Measurements from ENCODE around the gene ADD1. TPM values are rescaled to one million over a fixed set of nuclear protein-coding genes. Genes with fewer than 3 reads are reported as not detected.

ADD1 gene
- total and polyA plus RNA-seq, 2 donors from 2014 or later, result 232 to 313 TPM

DNA sequence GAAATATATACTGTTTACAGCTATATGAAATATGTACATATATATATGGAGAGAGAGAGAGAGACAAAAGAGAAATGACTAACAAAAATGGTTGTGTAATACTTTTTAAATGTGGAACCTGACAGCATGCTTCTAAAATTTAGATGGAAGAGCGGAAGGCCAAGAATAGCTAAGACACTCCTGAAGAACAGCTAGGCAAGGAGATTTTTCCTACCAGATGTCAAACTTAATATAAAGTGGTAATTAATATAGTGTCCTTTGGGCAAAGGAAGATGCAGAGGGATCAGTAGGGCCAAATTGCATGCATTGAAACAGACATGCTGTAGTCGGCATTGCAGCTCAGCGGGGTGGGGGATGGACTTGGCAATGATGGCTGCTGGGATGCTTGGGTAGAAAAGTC is 45.2 kb downstream of the ADD1 start:
- Histone ChIP-seq H3K27ac (ENCODE audit: low read depth in 2 of 2, low read length in 2 of 2) (no peak overlapping the region), H3K4me3 (ENCODE audit: low read length in 3 of 3) (no peak overlapping the region), H3K36me3 (ENCODE audit: control insufficient read depth in 2 of 3, insufficient read depth in 3 of 3, low read length in 3 of 3) (peaks cover 5 to 29% (median 24%) of the 10 kb centered on the region in 3 donors), H3K9ac (ENCODE audit: low read length in 3 of 3) (no peak overlapping the region), H3K4me1 (ENCODE audit: control insufficient read depth in 2 of 3, insufficient read depth in 2 of 3, low read depth in 1 of 3, low read length in 3 of 3) (no peaks in the 10 kb centered on the region), H3K27me3 (ENCODE audit: control insufficient read depth, insufficient read depth, low read length) (no peaks in the 10 kb centered on the region), H3K9me3 (ENCODE audit: control insufficient read depth in 2 of 3, insufficient read depth in 1 of 3, low read length in 3 of 3) (no peaks in the 10 kb centered on the region)
- TF ChIP-seq, protein P1, sequence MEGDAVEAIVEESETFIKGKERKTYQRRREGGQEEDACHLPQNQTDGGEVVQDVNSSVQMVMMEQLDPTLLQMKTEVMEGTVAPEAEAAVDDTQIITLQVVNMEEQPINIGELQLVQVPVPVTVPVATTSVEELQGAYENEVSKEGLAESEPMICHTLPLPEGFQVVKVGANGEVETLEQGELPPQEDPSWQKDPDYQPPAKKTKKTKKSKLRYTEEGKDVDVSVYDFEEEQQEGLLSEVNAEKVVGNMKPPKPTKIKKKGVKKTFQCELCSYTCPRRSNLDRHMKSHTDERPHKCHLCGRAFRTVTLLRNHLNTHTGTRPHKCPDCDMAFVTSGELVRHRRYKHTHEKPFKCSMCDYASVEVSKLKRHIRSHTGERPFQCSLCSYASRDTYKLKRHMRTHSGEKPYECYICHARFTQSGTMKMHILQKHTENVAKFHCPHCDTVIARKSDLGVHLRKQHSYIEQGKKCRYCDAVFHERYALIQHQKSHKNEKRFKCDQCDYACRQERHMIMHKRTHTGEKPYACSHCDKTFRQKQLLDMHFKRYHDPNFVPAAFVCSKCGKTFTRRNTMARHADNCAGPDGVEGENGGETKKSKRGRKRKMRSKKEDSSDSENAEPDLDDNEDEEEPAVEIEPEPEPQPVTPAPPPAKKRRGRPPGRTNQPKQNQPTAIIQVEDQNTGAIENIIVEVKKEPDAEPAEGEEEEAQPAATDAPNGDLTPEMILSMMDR (IDR thresholded peaks at IDR 0.05; ENCODE audit: borderline replicate concordance, extremely low read depth, insufficient read depth), result no peak
- intact Hi-C loops (cut with DNase I), result no loop called here
- peak in 1 of 5 donors; percentile 26 for DNase-seq
- no peak for FAIRE-seq

GRCh38 chr4:2891294-2891693 is 47.6 kb downstream of the ADD1 start:
- Histone ChIP-seq H3K27me3 (ENCODE audit: control insufficient read depth, insufficient read depth, low read length) (no peaks in the 10 kb centered on the region), H3K27ac (ENCODE audit: low read depth in 2 of 2, low read length in 2 of 2) (no peak overlapping the region), H3K4me1 (ENCODE audit: control insufficient read depth in 2 of 3, insufficient read depth in 2 of 3, low read depth in 1 of 3, low read length in 3 of 3) (no peaks in the 10 kb centered on the region), H3K9me3 (ENCODE audit: control insufficient read depth in 2 of 3, insufficient read depth in 1 of 3, low read length in 3 of 3) (no peaks in the 10 kb centered on the region), H3K4me3 (ENCODE audit: low read length in 3 of 3) (no peak overlapping the region), H3K9ac (ENCODE audit: low read length in 3 of 3) (no peak overlapping the region), H3K36me3 (ENCODE audit: control insufficient read depth in 2 of 3, insufficient read depth in 3 of 3, low read length in 3 of 3) (peaks cover 0 to 24% (median 9%) of the 10 kb centered on the region in 3 donors)
- FAIRE-seq (no peak), DNase-seq (peak in 2 of 5 donors; percentile 14 to 20)
- intact Hi-C loops (cut with DNase I), result no loop called here
- TF ChIP-seq, protein P1 (IDR thresholded peaks at IDR 0.05; ENCODE audit: borderline replicate concordance, extremely low read depth, insufficient read depth), result no peak

DNA sequence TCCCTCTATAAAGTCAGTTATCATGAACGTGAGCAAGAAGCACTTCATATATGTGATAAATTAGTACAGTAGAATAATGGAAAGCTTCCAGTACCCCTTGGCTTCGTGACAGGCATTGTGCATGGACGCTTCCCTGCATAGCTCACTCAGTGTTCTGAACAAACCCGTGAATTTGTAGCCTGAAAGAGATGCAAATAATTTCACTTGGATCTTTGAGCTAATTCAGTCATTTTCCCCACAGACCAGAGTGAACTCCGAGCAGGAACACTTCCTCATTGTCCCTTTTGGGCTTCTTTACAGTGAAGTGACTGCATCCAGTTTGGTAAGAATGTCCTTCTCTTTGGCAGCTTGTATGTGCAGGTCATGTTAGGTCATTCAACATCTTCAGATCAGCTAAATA is 50.1 kb downstream of the ADD1 start:
- H3K4me3 ChIP-seq (ENCODE audit: low read length in 3 of 3), result no peak overlapping the region
- intact Hi-C loops (cut with DNase I), result no loop called here
- no peak overlapping the region for H3K27ac ChIP-seq (ENCODE audit: low read depth in 2 of 2, low read length in 2 of 2)
- no peaks in the 10 kb centered on the region for H3K4me1 ChIP-seq (ENCODE audit: control insufficient read depth in 2 of 3, insufficient read depth in 2 of 3, low read depth in 1 of 3, low read length in 3 of 3)
- FAIRE-seq (no peak), DNase-seq (no peak)
- H3K9me3 ChIP-seq (ENCODE audit: control insufficient read depth in 2 of 3, insufficient read depth in 1 of 3, low read length in 3 of 3), result no peaks in the 10 kb centered on the region
- peaks cover 0 to 37% (median 10%) of the 10 kb centered on the region in 3 donors for H3K36me3 ChIP-seq (ENCODE audit: control insufficient read depth in 2 of 3, insufficient read depth in 3 of 3, low read length in 3 of 3)
- no peak overlapping the region for H3K9ac ChIP-seq (ENCODE audit: low read length in 3 of 3)
- TF ChIP-seq, protein P1 (IDR thresholded peaks at IDR 0.05; ENCODE audit: borderline replicate concordance, extremely low read depth, insufficient read depth), result no peak
- no peaks in the 10 kb centered on the region for H3K27me3 ChIP-seq (ENCODE audit: control insufficient read depth, insufficient read depth, low read length)

DNA sequence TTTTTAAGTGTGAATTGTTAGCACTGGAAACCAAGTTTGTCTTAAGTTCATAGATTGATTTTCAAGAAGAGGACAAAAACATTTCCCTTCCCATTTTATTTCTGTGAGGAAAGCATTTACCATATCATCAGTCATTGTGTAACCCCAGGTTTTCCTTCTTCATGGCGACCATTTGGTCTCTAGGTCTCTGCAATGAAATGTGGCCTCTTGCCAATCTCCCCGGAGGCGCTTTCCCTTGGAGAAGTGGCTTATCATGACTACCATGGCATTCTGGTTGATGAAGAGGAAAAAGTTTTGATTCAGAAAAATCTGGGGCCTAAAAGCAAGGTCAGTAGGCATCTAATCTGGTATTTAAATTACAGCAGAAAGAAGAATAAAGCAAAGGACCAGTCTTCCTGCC is 54.4 kb downstream of the ADD1 start:
- peaks cover 13 to 71% (median 35%) of the 10 kb centered on the region in 3 donors for H3K36me3 ChIP-seq (ENCODE audit: control insufficient read depth in 2 of 3, insufficient read depth in 3 of 3, low read length in 3 of 3)
- no peaks in the 10 kb centered on the region for H3K4me1 ChIP-seq (ENCODE audit: control insufficient read depth in 2 of 3, insufficient read depth in 2 of 3, low read depth in 1 of 3, low read length in 3 of 3)
- no peak overlapping the region for H3K27ac ChIP-seq (ENCODE audit: low read depth in 2 of 2, low read length in 2 of 2)
- TF ChIP-seq, protein P1 (IDR thresholded peaks at IDR 0.05; ENCODE audit: borderline replicate concordance, extremely low read depth, insufficient read depth), result no peak
- H3K9me3 ChIP-seq (ENCODE audit: control insufficient read depth in 2 of 3, insufficient read depth in 1 of 3, low read length in 3 of 3), result no peaks in the 10 kb centered on the region
- H3K27me3 ChIP-seq (ENCODE audit: control insufficient read depth, insufficient read depth, low read length), result no peaks in the 10 kb centered on the region
- intact Hi-C loops (cut with DNase I), result no loop called here
- no peak overlapping the region for H3K4me3 ChIP-seq (ENCODE audit: low read length in 3 of 3)
- no peak overlapping the region for H3K9ac ChIP-seq (ENCODE audit: low read length in 3 of 3)
- FAIRE-seq (no peak), DNase-seq (peak in 2 of 5 donors; percentile 2 to 9)
